GM21717 (cell line): Measurements from ENCODE around the gene HOXB9.

Experiments used
- ATAC-seq: cut with Tn5 transposase; IDR thresholded peaks from one replicate; pipeline ENCODE4 v1.9.1; 2021; ENCODE audit warnings: mild to moderate bottlenecking, moderate library complexity; ENCODE audit not compliant: unreplicated experiment

The HOXB9 gene

GRCh38 chr17:48639982-48640857 lies 14.1 kb upstream of the HOXB9 start:
- ATAC-seq, result no peak

- ATAC-seq, result no peak
These were observed 13.0 kb upstream of the HOXB9 start for GRCh38 chr17:48639136-48639535.

- no peak for ATAC-seq
These were observed 11.4 kb upstream of the HOXB9 start for GRCh38 chr17:48637323-48638260.

GRCh38 chr17:48636177-48637018 lies 10.2 kb upstream of the HOXB9 start:
- ATAC-seq, result no peak

GRCh38 chr17:48634493-48635208 lies 8.5 kb upstream of the HOXB9 start:
- no peak for ATAC-seq

GRCh38 chr17:48633266-48633677 lies 7.1 kb upstream of the HOXB9 start:
- no peak for ATAC-seq

GRCh38 chr17:48632579-48633265 lies 6.6 kb upstream of the HOXB9 start:
- ATAC-seq, result no peak

GRCh38 chr17:48631693-48632578 lies 5.8 kb upstream of the HOXB9 start:
- ATAC-seq, result no peak

GRCh38 chr17:48630925-48631692 lies 5.0 kb upstream of the HOXB9 start:
- ATAC-seq, result no peak

GRCh38 chr17:48630009-48630924 lies 4.1 kb upstream of the HOXB9 start:
- ATAC-seq, result no peak

- ATAC-seq, result no peak
These were observed 3.2 kb upstream of the HOXB9 start for GRCh38 chr17:48629411-48629759.

- no peak for ATAC-seq
These were observed 2.7 kb upstream of the HOXB9 start for GRCh38 chr17:48628649-48629410.

GRCh38 chr17:48627623-48628521 lies 1.7 kb upstream of the HOXB9 start:
- ATAC-seq, result no peak

GRCh38 chr17:48627118-48627597 lies 1.0 kb upstream of the HOXB9 start:
- ATAC-seq, result no peak
